ENCODE measurements around the gene INS. TPM values are rescaled to one million over a fixed set of nuclear protein-coding genes. Genes with fewer than 3 reads are reported as not detected.
A peak's percentile ranks its signal among the peaks of the same experiment; 100 is the strongest.

INS gene
- total and polyA plus RNA-seq, 2 of the 13 experiments (the other 11 are each of a cell fraction or from before 2014, with no cell fraction given) = not detected

- TF ChIP-seq SMAD9 (CRISPR knock-in tag; IDR thresholded peaks at IDR 0.05) (no peak), ZNF713 (CRISPR knock-in tag; IDR thresholded peaks at IDR 0.05) (no peak), ZNF879 (CRISPR knock-in tag; IDR thresholded peaks at IDR 0.05) (no peak), HMGXB4 (CRISPR knock-in tag; IDR thresholded peaks at IDR 0.05; ENCODE audit: borderline replicate concordance in 1 of 2, low read depth in 1 of 2) (0 out of 4 replicates have a peak, but pooled peaks of 1 of the 2 experiments have one; percentile 42), CHD4 (IDR thresholded peaks at IDR 0.05; ENCODE audit: borderline replicate concordance, low read length) (no peak), ZNF747 (CRISPR knock-in tag; IDR thresholded peaks at IDR 0.05; ENCODE audit: borderline replicate concordance) (no peak; the same call in 1 of the 2 replicates), MED1 (CRISPR knock-in tag; IDR thresholded peaks at IDR 0.05) (peak; percentile 39; the same call in 1 of the 2 replicates), ZNF687 (CRISPR knock-in tag; IDR thresholded peaks at IDR 0.05) (peak; percentile 78), ZBTB7A (CRISPR knock-in tag; IDR thresholded peaks at IDR 0.05) (peak; percentile 55; the same call in 1 of the 2 replicates), LCORL (IDR thresholded peaks at IDR 0.05) (no peak), LCORL (CRISPR knock-in tag; IDR thresholded peaks at IDR 0.05) (peak; percentile 74), ZBTB38 (CRISPR knock-in tag; IDR thresholded peaks at IDR 0.05) (peak; percentile 51; the same call in 1 of the 2 replicates), ZNF629 (CRISPR knock-in tag; conservative IDR thresholded peaks at IDR 0.05) (no peak), ZNF180 (CRISPR knock-in tag; IDR thresholded peaks at IDR 0.05; ENCODE audit: borderline replicate concordance, low read depth) (no peak), HHEX (CRISPR knock-in tag; IDR thresholded peaks at IDR 0.05) (no peak), NRL (CRISPR knock-in tag; IDR thresholded peaks at IDR 0.05; ENCODE audit: borderline replicate concordance) (no peak), ZBTB7B (CRISPR knock-in tag; IDR thresholded peaks at IDR 0.05) (peak; percentile 73), AKAP8 (CRISPR knock-in tag; IDR thresholded peaks at IDR 0.05) (no peak)
- TF ChIP-seq, protein P1, sequence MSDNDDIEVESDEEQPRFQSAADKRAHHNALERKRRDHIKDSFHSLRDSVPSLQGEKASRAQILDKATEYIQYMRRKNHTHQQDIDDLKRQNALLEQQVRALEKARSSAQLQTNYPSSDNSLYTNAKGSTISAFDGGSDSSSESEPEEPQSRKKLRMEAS (IDR thresholded peaks at IDR 0.05) = 0 out of 2 replicates have a peak, but pooled peaks have one; percentile 27
- TF ChIP-seq, protein P2, sequence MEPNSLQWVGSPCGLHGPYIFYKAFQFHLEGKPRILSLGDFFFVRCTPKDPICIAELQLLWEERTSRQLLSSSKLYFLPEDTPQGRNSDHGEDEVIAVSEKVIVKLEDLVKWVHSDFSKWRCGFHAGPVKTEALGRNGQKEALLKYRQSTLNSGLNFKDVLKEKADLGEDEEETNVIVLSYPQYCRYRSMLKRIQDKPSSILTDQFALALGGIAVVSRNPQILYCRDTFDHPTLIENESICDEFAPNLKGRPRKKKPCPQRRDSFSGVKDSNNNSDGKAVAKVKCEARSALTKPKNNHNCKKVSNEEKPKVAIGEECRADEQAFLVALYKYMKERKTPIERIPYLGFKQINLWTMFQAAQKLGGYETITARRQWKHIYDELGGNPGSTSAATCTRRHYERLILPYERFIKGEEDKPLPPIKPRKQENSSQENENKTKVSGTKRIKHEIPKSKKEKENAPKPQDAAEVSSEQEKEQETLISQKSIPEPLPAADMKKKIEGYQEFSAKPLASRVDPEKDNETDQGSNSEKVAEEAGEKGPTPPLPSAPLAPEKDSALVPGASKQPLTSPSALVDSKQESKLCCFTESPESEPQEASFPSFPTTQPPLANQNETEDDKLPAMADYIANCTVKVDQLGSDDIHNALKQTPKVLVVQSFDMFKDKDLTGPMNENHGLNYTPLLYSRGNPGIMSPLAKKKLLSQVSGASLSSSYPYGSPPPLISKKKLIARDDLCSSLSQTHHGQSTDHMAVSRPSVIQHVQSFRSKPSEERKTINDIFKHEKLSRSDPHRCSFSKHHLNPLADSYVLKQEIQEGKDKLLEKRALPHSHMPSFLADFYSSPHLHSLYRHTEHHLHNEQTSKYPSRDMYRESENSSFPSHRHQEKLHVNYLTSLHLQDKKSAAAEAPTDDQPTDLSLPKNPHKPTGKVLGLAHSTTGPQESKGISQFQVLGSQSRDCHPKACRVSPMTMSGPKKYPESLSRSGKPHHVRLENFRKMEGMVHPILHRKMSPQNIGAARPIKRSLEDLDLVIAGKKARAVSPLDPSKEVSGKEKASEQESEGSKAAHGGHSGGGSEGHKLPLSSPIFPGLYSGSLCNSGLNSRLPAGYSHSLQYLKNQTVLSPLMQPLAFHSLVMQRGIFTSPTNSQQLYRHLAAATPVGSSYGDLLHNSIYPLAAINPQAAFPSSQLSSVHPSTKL (CRISPR knock-in tag; IDR thresholded peaks at IDR 0.05) = 0 out of 2 replicates have a peak, but pooled peaks have one; percentile 17
These were observed 38.6 kb downstream of the INS start (continued) for GRCh38 chr11:2122222-2122906.

Data from HepG2 (cell line).